NCI-H226 (cell line): ENCODE results near the gene SORCS2.

ENCODE experiments used
- DNase-seq: peaks from one replicate; pipeline ENCODE4 v3.0.0-alpha.2; 2015

Gene SORCS2

GRCh38 chr4:7309181-7309580 lies 116.8 kb downstream of the SORCS2 start:
- DNase-seq, result no peak

- no peak for DNase-seq
Observed at GRCh38 chr4:7309636-7310390, 117.5 kb downstream of the SORCS2 start.

GRCh38 chr4:7310451-7310850 lies 118.1 kb downstream of the SORCS2 start:
- DNase-seq, result no peak

- no peak for DNase-seq
Observed at GRCh38 chr4:7311205-7311604, 118.9 kb downstream of the SORCS2 start.

GRCh38 chr4:7312691-7313090 lies 120.4 kb downstream of the SORCS2 start:
- DNase-seq, result no peak

- DNase-seq, result no peak
Observed at GRCh38 chr4:7313347-7313811, 121.0 kb downstream of the SORCS2 start.

GRCh38 chr4:7313991-7314390 lies 121.7 kb downstream of the SORCS2 start:
- DNase-seq, result no peak

- DNase-seq, result no peak
Observed at GRCh38 chr4:7315286-7315685, 122.9 kb downstream of the SORCS2 start.

GRCh38 chr4:7315935-7316334 lies 123.6 kb downstream of the SORCS2 start:
- DNase-seq, result no peak

- DNase-seq, result no peak
Observed at GRCh38 chr4:7319024-7319423, 126.7 kb downstream of the SORCS2 start.

- no peak for DNase-seq
Observed at GRCh38 chr4:7320206-7320797, 128.0 kb downstream of the SORCS2 start.

GRCh38 chr4:7322166-7322991 lies 130.0 kb downstream of the SORCS2 start:
- no peak for DNase-seq

GRCh38 chr4:7323461-7323871 lies 131.1 kb downstream of the SORCS2 start:
- DNase-seq, result no peak

- DNase-seq, result no peak
Observed at GRCh38 chr4:7323872-7324650, 131.7 kb downstream of the SORCS2 start.

GRCh38 chr4:7324651-7325121 lies 132.3 kb downstream of the SORCS2 start:
- DNase-seq, result no peak

GRCh38 chr4:7325541-7325940 lies 133.2 kb downstream of the SORCS2 start:
- DNase-seq, result no peak

- DNase-seq, result no peak
Observed at GRCh38 chr4:7326306-7326692, 134.0 kb downstream of the SORCS2 start.

- no peak for DNase-seq
Observed at GRCh38 chr4:7326693-7327340, 134.5 kb downstream of the SORCS2 start.

- DNase-seq, result no peak
Observed at GRCh38 chr4:7327341-7327885, 135.1 kb downstream of the SORCS2 start.

GRCh38 chr4:7328162-7328912 lies 136.0 kb downstream of the SORCS2 start:
- DNase-seq, result no peak
